A549 (cell line): Measurements from ENCODE around the gene RBM44.

Source experiments
- CTCF ChIP-seq: fragments of >200 bp; sonication (Bioruptor Twin); formaldehyde crosslinking; IDR thresholded peaks from 3 replicates; pipeline ENCODE4 v1.5.1; 2016
- ESRRA ChIP-seq: fragments of 150-350 bp; IDR thresholded peaks from 2 replicates; pipeline ENCODE4 v1.6.1; 2014; ENCODE audit warnings: mild to moderate bottlenecking, low read length, borderline replicate concordance
- HMGXB4 ChIP-seq: fragments of 250-450 bp; sonication (Bioruptor Pico); IDR thresholded peaks from 2 replicates; pipeline ENCODE4 v1.5.0; 2021; ENCODE audit warnings: mild to moderate bottlenecking, moderate library complexity, borderline replicate concordance
- JUN ChIP-seq, 2 experiments: fragments of >200 bp; sonication (Bioruptor Twin); formaldehyde crosslinking; IDR thresholded peaks; 2 replicates in 1 of 2; 3 replicates in 1 of 2; pipeline ENCODE4 v1.6.1; 2016 to 2017
- NR3C1 ChIP-seq: fragments of >200 bp; sonication (Bioruptor Twin); formaldehyde crosslinking; IDR thresholded peaks from 3 replicates; pipeline ENCODE4 v1.6.1; 2017
- POLR2A ChIP-seq: IDR thresholded peaks from 2 replicates; pipeline ENCODE4 v1.6.1; 2012; ENCODE audit warnings: mild to moderate bottlenecking, low read length
- POLR2AphosphoS2 ChIP-seq: conservative IDR thresholded peaks from 2 replicates; pipeline ENCODE4 v1.6.1; 2012; ENCODE audit warnings: low read length, improper control_type of control experiment, inconsistent platforms
- REST ChIP-seq: fragments of 200-600 bp; sonication (generic); IDR thresholded peaks from 2 replicates; pipeline ENCODE4 v1.6.1; 2016; ENCODE audit warnings: antibody characterized with exemption, mild to moderate bottlenecking, moderate library complexity
- SMC3 ChIP-seq: fragments of >200 bp; sonication (Bioruptor Twin); formaldehyde crosslinking; IDR thresholded peaks from 3 replicates; pipeline ENCODE4 v1.6.1; 2018; ENCODE audit warnings: inconsistent platforms

GRCh38 chr2:237835372-237835771, 36.8 kb downstream of the RBM44 start:
- no peak for TF ChIP-seq JUN (IDR thresholded peaks at IDR 0.05)
- no peak for TF ChIP-seq CTCF
- TF ChIP-seq REST = no peak
- TF ChIP-seq POLR2A = no peak
- no peak for TF ChIP-seq POLR2AphosphoS2
- no peak for TF ChIP-seq HMGXB4 (CRISPR knock-in tag)
- TF ChIP-seq NR3C1 = no peak
- TF ChIP-seq SMC3 = no peak
- no peak for TF ChIP-seq ESRRA
